ENCODE measurements around the gene SYNJ2. TPM values are rescaled to one million over a fixed set of nuclear protein-coding genes. Genes with fewer than 3 reads are reported as not detected.

Gene SYNJ2
- total RNA-seq, 1 donor from 2014 or later, result 22.5 TPM

GRCh38 chr6:158060455-158061360 is 79.0 kb downstream of the SYNJ2 start:
- intact Hi-C loops (cut with DNase I), result no loop called here
- peak; percentile 72 for DNase-seq (ENCODE audit: low spot score)
- ATAC-seq, result peak; percentile 86

DNA sequence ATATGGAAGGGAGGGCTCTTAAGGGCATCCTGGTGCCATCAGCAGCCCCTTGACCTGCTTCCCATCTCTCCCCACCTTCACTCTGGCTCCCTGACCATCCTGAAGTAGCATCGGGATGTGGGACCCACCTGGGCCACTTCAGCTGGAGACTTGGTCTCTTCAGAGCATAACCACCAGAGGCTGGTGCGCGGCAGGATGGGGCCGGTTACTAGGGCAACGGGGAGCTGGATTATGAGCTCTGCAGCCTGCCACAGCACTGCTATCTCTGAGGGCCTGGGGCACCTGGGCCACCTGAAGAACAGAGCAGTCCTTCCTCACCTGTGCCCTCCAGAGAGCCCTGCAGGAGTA is 79.7 kb downstream of the SYNJ2 start:
- ATAC-seq, result no peak
- intact Hi-C loops (cut with DNase I), result no loop called here
- DNase-seq (ENCODE audit: low spot score), result no peak

GRCh38 chr6:158061709-158062461 is 80.2 kb downstream of the SYNJ2 start:
- intact Hi-C loops (cut with DNase I), result no loop called here
- no peak for DNase-seq (ENCODE audit: low spot score)

GRCh38 chr6:158063736-158064135 is 82.1 kb downstream of the SYNJ2 start:
- ATAC-seq, result no peak
- intact Hi-C loops (cut with DNase I), result no loop called here

More at GRCh38 chr6:158061709-158062461, 80.2 kb downstream of the SYNJ2 start:
- ATAC-seq, result no peak

GRCh38 chr6:158064725-158065251 is 83.1 kb downstream of the SYNJ2 start:
- intact Hi-C loops (cut with DNase I), result no loop called here
- ATAC-seq (no peak), DNase-seq (ENCODE audit: low spot score) (no peak)

More at GRCh38 chr6:158063736-158064135, 82.1 kb downstream of the SYNJ2 start:
- DNase-seq (ENCODE audit: low spot score), result no peak

DNA sequence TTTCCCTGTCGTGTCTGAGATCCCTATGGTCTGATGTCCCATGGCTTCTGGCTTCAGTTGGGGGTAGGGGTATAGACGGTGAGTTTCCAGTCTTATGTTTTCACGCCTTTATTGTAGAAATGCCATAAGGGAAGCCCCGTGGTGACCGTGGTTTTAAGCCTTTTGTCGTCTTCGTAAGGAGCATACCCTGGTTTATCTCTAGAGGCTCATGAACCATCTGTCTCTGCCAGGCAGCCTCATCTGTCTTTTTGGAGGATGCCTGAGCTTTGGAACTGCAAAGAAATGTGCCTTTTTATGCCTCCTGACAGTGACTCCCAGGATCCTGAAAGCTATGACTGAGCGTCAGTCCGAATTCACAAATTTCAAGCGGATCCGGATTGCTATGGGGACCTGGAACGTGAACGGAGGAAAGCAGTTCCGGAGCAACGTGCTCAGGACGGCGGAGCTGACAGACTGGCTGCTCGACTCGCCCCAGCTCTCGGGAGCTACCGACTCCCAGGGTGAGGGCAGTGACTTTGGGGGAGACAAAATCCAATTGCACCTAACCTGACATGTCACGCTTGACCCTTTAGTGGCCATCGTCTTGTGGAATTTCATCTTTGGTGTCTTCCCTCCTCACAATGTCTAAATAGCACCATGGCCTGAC is 84.6 kb downstream of the SYNJ2 start:
- DNase-seq (ENCODE audit: low spot score), result no peak
- intact Hi-C loops (cut with DNase I), result no loop called here
- ATAC-seq, result no peak

DNA sequence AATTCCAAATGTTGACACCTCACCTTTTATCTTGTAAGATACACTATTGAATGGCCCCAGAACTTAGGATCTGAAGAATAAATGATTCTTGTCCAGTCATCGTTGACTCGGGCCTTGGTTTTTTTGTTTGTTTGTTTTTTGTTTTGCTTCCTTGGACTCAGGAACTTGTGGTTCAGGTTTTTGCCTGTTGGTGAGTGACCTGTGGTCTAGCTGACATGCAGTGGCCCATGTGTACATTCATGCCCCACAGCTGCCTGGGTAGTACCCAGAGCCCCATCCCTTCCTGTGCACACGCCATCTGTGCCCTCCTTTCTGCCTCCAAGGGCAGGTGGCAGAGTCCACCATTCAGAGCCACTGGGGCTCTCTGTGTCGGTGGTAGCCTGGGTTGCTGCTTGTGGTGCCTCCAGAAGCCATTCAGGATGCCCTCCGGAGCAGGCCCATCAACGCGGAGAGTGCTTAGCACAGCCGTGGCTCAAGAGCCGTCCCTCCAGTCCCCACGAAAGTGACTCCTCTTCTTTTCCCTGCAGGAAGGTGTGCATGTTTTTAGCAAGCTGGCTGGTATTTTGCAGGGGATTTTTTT is 85.9 kb downstream of the SYNJ2 start:
- ATAC-seq, result no peak
- intact Hi-C loops (cut with DNase I), result no loop called here
- DNase-seq (ENCODE audit: low spot score), result no peak

DNA sequence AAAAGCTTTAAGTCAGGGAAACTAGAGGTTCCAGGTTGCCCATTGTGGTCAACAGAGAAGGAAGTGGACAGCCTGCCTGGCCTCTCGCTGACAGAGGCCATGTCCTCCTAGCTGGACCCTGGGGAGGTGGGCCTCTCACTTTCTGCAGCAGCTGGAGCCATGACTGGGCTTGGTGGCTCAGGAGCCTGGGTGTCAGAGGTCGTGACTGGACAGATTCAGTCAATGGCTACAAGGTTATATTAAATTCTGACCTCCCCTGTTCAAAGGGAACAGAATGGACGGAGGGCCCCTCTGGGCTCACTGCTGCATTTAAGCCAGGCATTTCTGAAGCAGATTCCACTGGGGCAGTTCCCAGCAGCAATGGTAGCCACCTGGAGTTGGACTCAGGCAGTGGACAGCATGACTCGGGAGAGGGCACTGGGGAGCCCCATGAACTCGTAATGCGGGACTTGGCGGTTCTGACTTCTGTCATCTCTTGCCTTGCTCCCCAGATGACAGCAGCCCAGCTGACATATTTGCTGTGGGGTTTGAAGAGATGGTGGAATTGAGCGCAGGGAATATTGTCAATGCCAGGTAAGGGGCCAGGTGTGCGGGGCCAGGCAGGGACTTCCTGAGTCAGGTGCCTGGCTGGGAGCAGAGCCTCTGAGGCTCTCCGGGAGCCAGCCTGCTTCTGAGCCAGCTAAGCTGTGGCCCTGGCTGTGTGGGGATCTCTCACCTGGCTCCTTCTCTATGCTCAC is 86.7 kb downstream of the SYNJ2 start:
- intact Hi-C loops (cut with DNase I), result no loop called here
- ATAC-seq (no peak), DNase-seq (ENCODE audit: low spot score) (no peak)

DNA sequence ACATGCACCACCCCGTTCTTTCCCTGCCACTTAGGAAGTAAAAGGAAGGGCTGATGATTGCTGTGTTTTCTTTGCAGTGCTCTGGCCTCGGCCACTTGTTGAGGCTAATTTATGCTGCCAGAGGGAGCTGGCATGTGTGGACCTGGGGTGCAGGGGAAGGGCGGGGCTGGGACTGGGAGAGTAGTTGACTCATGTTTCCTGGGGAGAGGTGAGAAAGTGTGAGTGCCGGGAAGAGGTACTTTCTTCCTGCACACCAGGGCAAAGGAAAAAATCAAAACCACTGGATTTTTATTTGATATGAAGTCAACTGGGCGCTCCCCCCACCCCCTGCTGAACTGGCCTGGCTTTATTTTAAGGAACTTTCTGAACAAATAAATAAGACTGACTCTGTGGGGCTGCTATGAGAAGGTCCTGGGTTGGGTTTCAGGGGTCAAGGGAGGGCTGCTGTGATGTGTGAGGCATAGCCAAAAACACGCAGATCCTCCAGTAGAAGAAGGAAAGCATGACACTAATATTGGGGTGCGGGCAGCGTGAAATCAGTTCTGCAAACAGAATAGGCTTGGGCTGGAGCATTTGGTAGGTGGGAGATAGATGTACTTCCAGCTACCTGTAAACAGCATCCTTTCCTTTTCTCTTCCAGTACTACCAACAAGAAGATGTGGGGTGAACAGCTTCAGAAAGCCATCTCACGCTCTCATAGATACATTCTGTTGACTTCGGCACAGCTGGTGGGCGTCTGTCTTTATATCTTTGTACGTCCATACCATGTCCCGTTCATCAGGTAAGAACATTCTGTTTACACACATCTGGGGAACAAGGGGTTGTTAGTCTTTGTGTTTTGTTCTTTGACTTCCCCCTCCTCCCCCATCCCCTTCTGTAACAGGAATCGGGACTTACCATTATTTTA is 87.5 kb downstream of the SYNJ2 start:
- no peak for ATAC-seq
- intact Hi-C loops (cut with DNase I), result no loop called here

DNA sequence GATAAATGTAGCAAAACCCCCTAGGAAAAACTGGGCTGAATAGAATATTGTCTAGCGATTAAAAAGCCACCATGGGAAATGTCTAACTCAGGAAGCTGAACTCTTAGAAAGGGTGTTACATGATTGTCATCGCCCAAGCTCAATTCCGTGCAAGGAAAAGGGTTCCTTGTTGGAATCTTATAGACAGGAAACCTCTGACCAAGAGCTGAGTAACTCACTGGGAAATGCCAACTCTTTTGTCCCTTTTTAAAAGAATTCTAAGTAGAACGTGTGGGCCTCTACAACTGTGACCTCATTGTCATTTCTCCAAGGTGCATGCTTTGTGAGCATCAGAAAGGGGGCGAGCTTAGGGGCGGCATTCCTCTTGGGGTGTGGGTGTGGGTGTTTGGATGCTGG is 88.1 kb downstream of the SYNJ2 start:
- intact Hi-C loops (cut with DNase I), result no loop called here

More for the DNA sequence above, 87.5 kb downstream of the SYNJ2 start:
- DNase-seq (ENCODE audit: low spot score), result no peak

DNA sequence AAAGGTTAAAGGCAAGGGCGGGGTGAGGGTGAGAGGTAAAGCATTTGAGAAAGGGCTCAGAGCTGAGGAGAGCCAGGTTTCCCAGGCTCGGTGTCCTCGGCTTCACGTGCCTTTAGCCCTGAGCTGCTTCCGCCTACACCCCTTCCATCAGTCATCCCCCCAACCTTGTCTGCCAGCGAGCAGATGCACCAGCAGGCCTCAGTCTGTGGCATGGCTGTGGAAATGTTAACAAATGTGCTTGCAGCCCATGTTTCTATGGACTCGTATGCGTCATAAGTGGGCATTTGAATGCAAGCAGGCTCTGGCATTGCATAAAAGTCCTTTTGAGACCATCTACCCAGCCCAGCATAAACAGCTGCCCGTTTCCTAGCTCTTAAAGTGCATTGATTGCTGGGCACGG is 88.8 kb downstream of the SYNJ2 start:
- intact Hi-C loops (cut with DNase I), result no loop called here
- ATAC-seq, result no peak
- no peak for DNase-seq (ENCODE audit: low spot score)

More for the DNA sequence above, 88.1 kb downstream of the SYNJ2 start:
- ATAC-seq (no peak), DNase-seq (ENCODE audit: low spot score) (no peak)

GRCh38 chr6:158071121-158072082 is 89.7 kb downstream of the SYNJ2 start:
- ATAC-seq (peak; percentile 31), DNase-seq (ENCODE audit: low spot score) (no peak)
- intact Hi-C loops (cut with DNase I), result no loop called here

- ATAC-seq, result peak; percentile 81
- DNase-seq (ENCODE audit: low spot score), result peak; percentile 87
- intact Hi-C loops (cut with DNase I), result no loop called here
Measured at GRCh38 chr6:158072083-158072721, 90.5 kb downstream of the SYNJ2 start.

- ATAC-seq, result no peak
- intact Hi-C loops (cut with DNase I), result no loop called here
- no peak for DNase-seq (ENCODE audit: low spot score)
Measured at GRCh38 chr6:158073776-158074175, 92.1 kb downstream of the SYNJ2 start.

DNA sequence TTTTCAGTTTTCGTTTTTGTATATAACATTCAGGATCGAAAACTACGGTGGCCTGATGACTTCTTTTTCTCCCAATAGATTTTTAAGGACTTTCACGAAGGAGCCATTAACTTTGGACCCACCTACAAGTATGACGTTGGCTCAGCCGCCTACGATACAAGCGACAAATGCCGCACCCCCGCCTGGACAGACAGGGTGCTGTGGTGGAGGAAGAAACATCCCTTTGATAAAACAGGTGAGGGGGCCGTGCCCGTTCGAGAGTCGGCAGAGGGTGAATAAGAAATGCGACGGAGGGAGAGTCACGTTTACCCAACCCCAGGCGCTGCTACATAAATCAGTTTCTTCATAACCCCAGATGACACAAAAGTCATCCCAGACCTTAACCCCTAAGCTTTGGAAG is 94.9 kb downstream of the SYNJ2 start:
- DNase-seq (ENCODE audit: low spot score), result peak; percentile 39
- ATAC-seq, result no peak
- intact Hi-C loops (cut with DNase I), result no loop called here

- ATAC-seq (no peak), DNase-seq (ENCODE audit: low spot score) (peak; percentile 14)
- intact Hi-C loops (cut with DNase I), result no loop called here
Measured at GRCh38 chr6:158077676-158078075, 96.0 kb downstream of the SYNJ2 start.

Data from sciatic nerve (tissue), 2 donors.